Measurements from ENCODE around the gene KDM4D. TPM values are rescaled to one million over a fixed set of nuclear protein-coding genes. Genes with fewer than 3 reads are reported as not detected.

KDM4D gene
- total RNA-seq, 3 donors from 2014 or later (not counting 1 experiment from before 2014, with no cell fraction given), result 0.14 to 0.32 TPM; not detected in 1

Other genes with a start within 250 kb of the KDM4D start
- gene AMOTL1, start 205.4 kb upstream of the KDM4D start, total RNA-seq, result 1 to 10 TPM; 7.1 to 8.9 (median 8.7) TPM
- 10 to 100 TPM; 76.8 to 90.7 (median 81.3) TPM for gene CWC15, start 153 bp upstream of the KDM4D start, total RNA-seq
- gene KDM4E, start 51.5 kb downstream of the KDM4D start, total RNA-seq, result not detected
- gene KDM4F, start 75.7 kb downstream of the KDM4D start, total RNA-seq, result not detected
- gene SRSF8, start 93.2 kb downstream of the KDM4D start, total RNA-seq, result 10 to 100 TPM; 40.0 to 51.8 (median 43.0) TPM
- gene ENDOD1, start 116.1 kb downstream of the KDM4D start, total RNA-seq, result 10 to 100 TPM; 10.1 to 15.5 (median 14.0) TPM